ENCODE results near the gene CALN1.
"Not testable (repeated sequence)": the region's sequence is repeated elsewhere in the genome, so short reads cannot be mapped to it uniquely, and the experiment has no call there.

The CALN1 gene

DNA sequence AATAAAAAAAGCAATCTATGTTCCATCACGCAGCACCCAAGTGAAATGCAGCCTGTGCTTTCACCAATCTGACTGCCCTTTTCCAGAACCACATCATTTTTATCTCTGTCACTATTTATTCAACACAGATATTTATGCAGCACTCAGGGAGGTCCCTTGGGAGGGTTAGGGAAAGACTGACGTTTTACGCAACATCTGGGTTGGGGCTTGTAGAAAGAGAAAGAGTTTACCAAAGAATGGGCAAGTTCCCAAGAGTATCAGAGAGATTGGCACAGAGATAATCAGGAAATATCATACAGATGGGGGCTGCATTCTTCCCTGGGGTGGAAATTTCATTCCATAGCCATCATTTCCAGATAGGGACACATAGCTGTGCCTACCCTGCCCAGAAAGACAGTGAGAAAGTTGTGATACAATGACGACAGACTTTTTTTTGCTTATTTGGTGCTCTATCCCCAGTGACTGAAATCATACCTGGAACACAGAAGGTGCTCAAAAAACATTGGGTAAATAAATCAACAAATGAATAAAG, 474.2 kb downstream of the CALN1 start:
- DNase-seq: no peak

DNA sequence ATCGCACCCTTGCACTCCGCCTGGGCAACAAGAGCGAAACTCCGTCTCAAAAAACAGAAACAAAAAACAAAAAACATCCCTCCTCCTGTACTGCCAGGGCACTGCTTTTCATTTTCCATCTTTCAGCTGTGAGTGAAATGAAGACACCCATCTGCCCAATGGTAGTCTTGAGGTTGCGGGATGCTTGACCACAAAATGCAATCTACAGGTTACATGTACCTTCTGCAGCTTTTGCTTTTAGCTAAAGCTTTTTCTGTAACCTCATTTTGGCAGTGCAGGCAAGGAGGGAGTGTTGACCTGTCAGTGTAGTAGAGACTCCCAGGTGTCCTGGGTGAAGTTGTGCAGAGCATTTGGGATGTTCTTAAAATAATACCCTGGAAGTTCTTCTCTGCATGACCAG, 476.5 kb downstream of the CALN1 start:
- DNase-seq: no peak

DNA sequence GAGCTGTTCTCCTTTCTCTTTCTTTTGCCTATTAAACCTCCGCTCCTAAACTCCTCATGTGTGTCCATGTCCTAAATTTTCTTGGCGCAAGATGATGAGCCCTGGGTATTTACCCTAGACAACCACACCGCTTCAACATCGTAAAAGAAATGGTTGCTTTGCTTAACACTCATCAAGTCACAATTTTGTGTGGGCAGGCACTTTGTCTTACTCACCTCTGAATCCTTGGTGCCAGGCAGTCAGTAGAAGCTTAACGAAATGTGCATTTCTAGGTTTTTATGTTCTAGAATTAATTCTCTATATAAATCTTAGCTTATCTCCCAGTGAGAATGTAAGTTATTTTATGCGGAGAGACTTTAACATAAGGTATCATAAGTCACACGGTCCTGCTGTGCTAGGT, 478.7 kb downstream of the CALN1 start:
- DNase-seq: no peak

DNA sequence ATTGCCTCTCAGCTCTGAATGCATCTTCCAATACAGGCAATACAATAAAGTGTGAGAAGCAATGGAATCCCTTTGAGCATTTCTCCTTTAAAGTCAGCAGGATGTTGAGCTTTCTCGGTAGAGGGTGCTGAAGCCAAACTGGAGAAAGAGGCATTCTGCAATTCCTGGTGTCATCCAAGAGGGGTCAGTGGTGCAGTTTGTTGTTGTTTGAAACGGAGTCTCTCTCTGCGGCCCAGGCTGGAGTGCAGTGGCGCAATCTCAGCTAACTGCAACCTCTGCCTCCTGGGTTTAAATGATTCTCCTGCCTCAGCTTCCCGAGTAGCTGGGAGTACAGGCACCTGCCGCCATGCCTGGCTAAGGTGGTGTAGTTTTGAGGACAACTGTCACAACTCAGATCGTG, 486.5 kb downstream of the CALN1 start:
- DNase-seq: no peak

DNA sequence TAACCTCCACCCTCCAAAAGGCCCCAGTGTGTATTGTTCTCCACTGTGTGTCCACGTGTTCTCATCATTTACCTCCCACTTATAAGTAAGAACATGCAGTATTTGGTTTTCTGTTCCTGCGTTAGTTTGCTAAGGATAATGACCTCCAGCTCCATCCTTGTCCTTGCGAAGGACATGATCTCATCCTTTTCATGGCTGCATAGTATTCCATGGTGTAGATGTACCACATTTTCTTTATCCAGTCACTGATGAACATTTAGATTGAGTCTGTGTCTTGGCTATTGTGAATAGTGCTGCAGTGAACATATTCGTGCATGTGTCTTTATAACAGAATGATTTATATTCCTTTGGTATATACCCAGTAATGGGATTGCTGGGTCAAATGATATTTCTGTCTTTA, 497.9 kb downstream of the CALN1 start:
- not testable (repeated sequence) for DNase-seq

DNA sequence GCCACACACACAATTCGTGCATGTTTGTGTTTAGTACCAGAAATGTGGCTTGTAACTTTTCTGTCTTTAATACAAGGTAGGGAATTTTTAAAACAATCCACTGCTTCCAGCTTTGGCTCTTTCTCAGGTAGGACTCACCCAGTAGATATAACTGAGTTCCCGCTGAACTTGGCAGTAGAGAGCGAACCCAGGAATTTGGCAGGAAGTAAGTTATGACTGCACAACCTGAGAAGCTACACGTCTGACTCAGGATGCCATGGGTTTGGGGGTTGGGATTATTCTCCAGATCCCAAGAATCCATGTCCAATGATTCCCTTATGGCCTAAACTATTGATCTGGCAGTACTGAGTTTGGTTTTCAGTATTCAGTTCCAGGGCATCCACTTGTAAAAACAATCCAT, 499.7 kb downstream of the CALN1 start:
- no peak for DNase-seq

DNA sequence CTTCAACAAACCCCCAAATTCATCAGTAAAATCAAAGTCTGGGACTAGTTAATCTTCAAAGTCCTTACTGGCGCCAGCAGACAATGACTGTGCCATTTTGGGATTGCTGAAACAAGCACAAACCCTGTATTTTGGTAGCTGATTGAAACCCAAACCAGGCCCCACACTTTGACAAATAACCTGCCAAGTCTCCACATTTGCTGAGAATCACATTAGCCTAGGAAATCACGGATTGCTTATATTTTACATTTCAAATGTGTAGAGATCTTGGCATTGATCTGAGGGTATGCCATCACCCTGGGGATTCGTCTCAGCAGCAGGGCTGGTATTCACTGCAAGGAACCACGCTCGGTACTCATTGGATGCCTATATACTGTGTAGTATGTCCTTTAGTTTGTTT, 501.1 kb downstream of the CALN1 start:
- no peak for DNase-seq

DNA sequence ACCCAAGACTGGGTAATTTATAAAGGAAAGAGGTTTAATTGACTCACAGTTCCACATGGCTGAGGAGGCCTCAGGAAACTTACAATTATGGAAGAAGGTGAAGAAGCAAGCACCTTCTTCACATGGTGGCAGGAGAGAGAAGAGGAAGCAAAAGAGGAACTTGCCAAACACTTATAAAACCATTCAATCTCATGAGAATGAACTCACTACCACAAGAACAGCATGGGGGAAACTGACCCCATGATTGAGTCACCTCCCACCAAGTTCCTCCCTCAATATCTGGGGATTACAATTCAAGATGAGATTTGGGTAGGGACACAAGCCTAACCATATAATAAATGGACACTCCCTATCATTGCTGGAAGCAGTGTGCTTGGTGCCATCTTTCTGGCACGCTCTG, 506.3 kb downstream of the CALN1 start:
- no peak for DNase-seq

DNA sequence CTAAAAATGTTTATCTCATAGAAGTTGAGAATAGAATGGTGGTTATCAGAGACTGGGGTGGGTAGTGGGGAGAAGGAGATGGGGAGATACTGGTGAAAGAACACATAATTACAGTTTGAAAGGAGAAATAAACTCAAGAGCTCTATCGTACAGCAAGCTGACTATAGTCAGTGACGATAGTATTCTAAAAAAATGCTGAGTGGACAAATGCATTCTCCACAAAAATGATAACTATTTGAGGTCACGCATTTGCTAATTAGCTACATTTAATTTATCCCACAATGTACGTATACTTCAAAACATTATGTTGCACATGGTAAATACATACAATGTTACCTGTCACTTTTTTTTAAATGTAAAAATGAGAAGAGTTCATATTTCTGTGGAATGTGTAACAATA, 507.7 kb downstream of the CALN1 start:
- no peak for DNase-seq

DNA sequence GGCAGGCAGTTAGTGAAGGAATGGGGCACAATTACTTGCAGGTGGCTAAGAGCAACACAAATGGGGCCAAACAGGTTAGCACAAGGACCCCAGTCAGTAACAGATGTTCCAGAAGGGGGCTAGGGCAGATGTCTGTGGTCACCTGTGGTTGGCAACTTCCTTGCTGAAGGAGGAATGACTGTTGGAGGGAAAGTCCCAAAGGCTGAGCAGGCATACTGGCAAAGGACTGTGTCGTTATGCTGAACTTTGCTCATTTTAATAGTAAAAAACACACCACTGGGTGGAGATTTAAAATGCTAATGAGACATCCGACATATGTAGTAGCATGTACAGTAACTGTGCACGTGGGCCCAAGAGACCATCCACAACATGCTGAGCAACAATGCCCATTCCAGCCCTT, 511.6 kb downstream of the CALN1 start:
- DNase-seq: no peak

DNA sequence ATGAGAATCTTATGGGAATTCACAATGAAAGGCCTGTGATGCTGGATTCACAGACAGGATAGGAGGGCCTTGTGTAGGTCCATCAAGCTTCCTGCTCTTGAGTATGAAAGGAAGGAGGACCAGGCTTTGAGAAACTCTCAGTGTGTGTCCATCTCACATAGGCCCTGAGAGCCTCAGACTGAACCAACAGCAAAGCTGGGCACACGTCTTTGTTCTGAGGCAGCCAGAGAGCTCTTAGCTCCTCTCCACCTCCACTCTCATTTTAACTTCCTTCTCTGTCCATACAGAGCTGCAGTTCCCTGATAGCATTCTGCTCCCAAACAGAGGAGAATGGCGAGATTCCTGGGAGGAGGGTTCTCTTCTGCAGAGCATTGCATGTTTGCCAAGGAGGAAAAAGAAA, 515.6 kb downstream of the CALN1 start:
- no peak for DNase-seq

DNA sequence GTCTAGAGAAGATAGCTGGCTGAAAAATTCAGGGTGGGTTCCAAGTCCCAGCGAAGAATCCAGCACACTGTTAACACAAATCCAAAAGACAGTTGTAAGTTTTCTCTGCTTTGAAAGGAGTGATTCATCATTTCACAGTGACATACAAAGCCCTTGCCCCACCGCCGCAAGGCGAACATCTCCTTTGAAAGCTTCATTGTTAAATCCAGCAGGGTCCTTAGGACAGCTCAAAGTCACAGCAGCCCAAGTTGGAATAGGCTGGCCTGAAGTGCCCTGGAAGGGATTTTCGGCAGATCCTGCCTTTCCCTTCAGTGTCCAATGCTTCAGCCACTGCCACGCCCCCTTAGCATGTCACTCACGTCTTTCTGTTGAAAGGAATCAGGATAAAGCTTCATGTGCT, 526.1 kb downstream of the CALN1 start:
- DNase-seq: no peak

DNA sequence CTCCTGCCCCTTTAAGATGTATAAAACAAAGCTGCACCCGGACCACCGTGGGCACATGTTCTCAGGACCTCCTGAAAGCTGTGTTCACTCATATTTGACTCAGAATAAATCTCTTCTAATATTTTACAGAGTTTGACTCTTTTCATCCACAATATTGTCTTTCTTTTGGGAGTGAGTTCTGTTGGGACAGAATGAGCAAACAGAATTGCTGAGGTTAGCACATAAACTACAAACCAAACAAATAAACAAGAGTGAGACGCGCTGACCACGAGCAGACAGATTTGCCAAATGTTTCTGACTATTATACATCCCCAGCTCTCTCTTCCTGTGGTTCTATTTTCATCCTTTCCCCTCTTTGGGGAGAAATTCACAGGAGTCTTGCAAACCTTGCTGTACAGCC, 526.7 kb downstream of the CALN1 start:
- no peak for DNase-seq

DNA sequence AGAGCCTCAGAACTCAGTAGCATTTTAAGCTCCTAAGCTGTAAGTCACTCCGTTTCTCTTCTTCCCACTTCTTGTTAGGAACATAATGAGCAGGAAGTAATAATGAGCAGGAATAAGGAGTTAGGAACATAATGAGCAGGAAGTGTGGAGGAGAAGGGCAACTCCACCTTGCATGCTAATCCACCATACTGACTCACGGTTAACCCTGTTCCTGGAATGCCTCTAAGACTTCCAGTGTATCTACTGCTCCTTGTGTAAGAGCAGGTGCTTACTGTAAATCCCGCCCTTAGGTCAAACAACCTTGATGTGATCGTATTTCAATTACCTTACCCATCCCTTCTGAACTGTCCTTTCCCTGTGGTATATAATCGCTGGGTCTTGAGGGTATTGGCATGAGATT, 528.7 kb downstream of the CALN1 start:
- DNase-seq: no peak

DNA sequence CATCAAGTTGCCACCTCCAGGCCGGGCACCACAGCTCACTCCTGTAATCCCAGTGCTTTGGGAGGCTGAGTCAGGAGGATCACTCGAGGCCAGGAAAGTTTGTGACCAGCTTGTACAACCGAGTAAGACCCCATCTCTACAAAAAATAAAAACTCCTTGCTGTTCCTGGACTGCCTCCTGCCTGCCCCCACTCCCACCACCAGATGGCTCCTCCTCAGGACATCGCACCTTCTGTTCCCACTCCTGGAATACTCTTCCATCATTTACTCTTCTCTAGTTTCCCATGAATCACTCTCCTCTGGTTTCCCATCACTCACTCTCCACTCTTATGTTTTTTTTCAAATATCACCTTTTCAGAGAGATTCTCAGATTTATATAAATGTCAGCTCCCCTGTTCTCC, 540.7 kb downstream of the CALN1 start:
- DNase-seq: no peak

DNA sequence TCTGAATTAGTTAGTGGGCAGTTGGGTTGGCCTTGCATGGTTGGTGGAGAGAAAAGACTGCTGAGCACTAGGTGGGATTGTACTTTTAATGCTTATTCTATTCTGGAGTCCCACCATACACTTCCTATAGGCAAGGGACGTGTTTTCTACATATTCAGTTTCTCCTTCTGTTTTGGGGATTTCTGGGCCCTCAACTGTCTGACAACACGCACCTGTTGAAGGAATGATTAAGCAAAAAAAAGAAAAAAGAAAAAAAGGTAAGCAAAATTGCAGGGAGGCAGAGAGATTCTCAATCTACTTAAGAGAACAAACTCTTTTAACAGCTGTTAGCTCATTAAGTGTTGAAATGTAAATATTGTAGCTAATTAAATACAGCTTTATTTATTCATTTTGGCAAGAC, 541.3 kb downstream of the CALN1 start:
- DNase-seq: no peak

DNA sequence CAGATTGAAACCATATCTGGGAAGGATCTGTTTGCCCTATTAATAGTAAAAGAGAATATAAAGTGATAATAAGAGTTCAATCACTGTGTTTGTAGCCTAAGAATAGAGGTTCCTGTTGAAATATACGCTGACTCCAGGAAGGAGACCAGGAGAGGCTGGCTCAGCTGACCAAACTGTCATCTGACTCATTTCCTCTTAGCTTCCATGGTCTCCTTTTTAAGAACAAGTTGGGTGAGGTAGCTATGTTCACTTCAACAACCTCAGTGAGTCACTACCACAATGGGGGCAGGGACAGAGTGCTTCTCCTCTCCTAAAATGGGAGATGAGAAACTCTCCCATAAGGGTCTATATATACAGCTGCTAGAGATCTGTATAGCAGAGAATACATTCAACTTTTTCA, 543.3 kb downstream of the CALN1 start:
- DNase-seq: no peak

DNA sequence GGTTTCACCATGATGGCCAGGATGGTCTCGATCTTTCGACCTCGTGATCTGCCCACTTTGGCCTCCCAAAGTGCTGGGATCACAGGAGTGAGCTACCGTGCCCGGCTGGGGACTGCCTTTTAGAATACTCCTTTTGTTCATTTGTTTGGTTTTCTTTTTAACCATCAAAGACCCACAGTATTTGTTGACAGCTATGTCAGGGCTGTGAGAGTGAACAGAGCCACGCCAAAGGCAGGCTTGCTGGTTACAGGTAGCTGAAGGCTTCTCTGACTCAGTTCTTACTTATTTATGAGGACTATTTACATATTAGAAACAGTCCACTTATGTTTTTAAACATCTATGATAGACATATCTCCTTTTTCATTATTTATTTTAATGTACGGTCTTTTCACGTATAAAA, 544.5 kb downstream of the CALN1 start:
- no peak for DNase-seq

DNA sequence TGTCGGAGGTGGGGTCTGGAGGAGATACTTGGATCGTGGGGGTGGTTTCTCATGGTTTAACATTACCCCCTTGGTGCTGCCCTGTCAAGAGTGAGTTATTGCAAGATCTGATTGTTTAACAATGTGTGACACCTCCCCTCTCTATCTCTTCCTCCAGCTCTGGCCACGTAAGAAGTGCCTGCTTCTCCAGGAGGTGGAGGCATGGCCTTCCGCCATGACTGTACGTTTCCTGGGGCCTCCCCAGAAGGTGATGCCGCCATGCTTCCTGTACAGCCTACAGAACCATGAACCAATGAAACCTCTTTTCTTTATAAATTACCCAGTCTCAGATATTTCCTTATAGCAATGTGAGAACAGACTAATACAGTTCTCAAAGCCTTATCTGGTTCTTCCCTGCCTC, 547.0 kb downstream of the CALN1 start:
- no peak for DNase-seq

DNA sequence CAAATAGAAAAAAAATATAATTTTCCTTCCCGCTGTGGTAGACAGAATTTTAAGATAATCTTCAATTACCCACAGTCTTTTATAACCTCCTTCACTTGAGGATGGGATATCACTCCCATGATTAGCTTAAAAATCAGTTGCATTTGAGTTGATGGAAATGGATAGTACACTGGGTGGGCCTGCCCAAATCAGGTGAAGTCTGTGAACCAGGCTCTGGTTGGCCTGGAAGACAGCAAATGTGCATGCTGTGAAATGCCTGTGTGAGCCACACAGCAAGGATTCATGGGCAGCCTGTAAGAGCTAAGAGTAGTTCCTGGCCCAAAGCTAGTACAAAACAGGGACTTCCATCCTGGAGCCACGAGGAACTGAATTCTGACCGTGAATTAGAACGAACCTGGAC, 548.0 kb downstream of the CALN1 start:
- DNase-seq: no peak

DNA sequence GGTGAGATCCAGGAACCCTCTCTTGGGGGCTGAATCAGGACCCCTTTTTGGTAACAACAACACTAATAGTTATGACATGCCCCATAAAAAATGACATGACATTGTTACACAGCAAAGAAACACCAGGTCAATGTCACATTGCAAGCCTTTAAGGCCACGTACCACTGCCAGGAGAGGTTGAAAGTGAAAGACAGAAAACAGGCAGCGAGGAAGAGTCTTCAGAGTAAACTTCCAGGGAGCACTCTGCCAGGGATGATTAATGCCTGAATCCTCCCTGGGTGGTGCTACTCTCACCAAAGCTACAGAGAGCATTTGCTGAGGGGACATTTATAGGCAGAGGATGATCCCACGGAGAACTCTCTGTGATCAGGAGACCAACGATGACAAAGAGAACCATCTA, 551.6 kb downstream of the CALN1 start:
- no peak for DNase-seq

DNA sequence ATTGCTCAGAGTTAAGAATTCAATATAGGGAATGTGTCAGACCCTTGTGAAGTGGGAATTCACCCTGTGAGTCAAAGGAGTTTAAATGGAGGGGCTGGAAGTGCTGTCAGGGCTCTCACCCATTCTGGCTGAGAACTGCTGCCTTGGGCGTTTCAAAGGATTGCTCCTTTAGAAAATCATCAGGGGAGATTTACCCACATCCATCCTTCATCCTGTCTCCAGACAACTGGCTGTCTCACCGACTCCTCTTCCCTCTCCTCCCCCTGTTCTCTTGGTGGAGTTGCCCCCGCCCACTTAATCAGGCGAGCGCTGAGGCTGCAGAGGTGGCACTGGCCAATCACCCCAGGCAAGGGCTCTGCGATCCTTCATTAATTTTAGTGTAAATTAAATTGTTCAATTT, 554.8 kb downstream of the CALN1 start:
- no peak for DNase-seq

DNA sequence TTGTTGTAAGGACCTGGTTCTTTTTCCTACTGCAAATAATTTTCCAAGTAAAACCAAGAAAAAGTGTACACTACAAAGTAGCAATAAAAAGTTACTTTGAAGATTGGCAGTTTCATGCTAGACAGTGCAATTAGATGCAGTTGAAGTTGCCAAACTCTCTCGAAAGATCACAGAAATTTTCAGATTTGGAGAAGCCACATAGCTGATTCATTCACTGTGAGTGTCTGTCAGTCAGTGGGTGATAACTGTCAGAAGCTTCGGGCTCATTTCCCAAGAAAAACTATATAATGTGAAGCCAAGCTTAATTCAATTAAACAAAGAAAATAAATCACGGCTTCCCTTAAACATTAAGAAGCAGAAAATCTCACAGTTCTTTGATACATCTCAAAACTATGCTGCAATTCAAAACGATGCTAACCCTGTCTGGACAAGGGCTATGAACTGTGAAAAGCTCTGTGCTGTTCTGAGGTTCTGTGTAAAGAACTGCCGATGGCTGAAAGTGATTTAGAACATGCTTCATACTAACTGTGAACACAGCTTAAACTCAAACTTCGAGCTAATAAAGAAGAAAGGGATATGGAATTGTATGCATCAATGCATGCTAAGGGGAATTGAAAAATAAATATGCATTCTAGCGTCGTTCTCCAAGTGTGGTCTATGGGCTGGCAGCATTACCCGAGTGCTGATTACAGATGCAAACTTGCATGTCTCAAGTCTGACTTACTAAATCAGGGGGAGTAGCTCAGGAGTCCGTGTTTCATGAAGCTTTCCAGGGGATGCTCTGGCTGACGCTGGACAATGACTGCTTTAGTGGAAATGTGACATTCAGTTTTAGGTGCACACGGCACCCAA, 557.4 kb downstream of the CALN1 start:
- no peak for DNase-seq

DNA sequence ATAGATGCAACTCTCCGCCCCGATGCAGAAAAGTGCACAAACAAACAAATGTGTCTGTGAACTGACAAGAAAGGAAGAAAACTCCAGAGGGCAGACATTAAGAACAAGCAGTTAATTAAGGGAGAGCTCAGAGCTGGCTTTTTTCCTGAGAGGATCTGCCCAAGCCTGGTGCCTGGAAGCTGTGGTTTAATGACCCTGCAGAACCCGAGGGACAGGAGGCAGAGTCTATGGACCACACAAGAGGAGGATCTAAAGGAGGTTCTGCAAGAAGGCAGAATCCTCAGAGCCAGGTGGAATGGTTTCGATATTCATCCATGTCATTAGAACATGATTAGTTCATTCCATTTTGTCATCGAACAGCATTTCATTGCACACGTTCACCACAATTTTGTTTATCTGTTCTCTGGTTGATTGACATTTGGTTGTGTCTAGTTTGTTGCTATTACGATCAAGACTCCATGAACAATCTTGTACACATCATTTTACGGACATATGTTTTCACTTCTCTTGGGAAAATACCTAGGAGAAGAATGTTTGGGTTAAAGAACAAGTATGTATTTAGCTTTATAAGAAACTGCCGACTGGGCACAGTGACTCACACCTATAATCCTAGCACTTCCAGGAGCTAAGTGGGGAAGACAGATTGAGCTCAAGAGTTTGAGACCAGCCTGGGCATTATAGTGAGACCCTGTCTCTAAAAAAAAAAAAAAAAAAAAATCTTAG, 560.2 kb downstream of the CALN1 start:
- DNase-seq: no peak

Data from activated CD4-positive, alpha-beta T cell treated with anti-CD3 and anti-CD28 coated beads, Interleukin-2, amount 50 U/mL, for 1 hour (primary cell).